ENCODE measurements around the gene GARRE1. TPM values are rescaled to one million over a fixed set of nuclear protein-coding genes. Genes with fewer than 3 reads are reported as not detected.

The GARRE1 gene
- polyA plus RNA-seq, 3 donors: 1.1 to 6.2 (median 2.1) TPM

- H3K4me1 ChIP-seq (ENCODE audit: control insufficient read depth in 1 of 2, insufficient read depth in 2 of 2, low read length in 2 of 2): no peaks in the 10 kb centered on the region
- Mint-ChIP-seq H3K9me3 (peaks cover 0 to 2% (median 0%) of the 10 kb centered on the region in 7 donors), H3K4me1 (peaks cover 14% of the 10 kb centered on the region), H3K36me3 (peaks cover 74 to 79% of the 10 kb centered on the region in 2 donors), H3K27me3 (ENCODE audit: low read depth in 3 of 3) (no peaks in the 10 kb centered on the region), H3K4me3 (no peak overlapping the region), H3K27ac (no peak overlapping the region)
- intact Hi-C loops (cut with micrococcal nuclease): no loop called here
- H3K79me2 ChIP-seq (ENCODE audit: insufficient read depth, low read length): peaks cover 5% of the 10 kb centered on the region
- TF ChIP-seq CTCF (IDR thresholded peaks at IDR 0.05): peak; percentile 74
- peaks cover 68 to 94% of the 10 kb centered on the region in 2 donors for H3K36me3 ChIP-seq (replicated peaks in 1 of 2; ENCODE audit: control insufficient read depth in 1 of 2, insufficient read depth in 2 of 2, low read length in 2 of 2)
- no peak overlapping the region for H3K27ac ChIP-seq (ENCODE audit: low read depth in 1 of 2, low read length in 2 of 2)
- no peak overlapping the region for H3K4me2 ChIP-seq (replicated peaks; ENCODE audit: extremely low read depth, low read length, poor library complexity, severe bottlenecking)
- peaks cover 54% of the 10 kb centered on the region for H4K20me1 ChIP-seq (ENCODE audit: insufficient read depth, low read length)
- 57% methylated on average over 2 of the region's 4 CpGs for WGBS (ENCODE audit: insufficient coverage)
- H3K27me3 ChIP-seq (ENCODE audit: control insufficient read depth in 2 of 2, insufficient read depth in 2 of 2, low read length in 2 of 2): no peaks in the 10 kb centered on the region
- H3K4me3 ChIP-seq (replicated peaks in 1 of 3; ENCODE audit: low read depth in 2 of 3, low read length in 3 of 3): no peak overlapping the region
- no peak overlapping the region for H3K9ac ChIP-seq (ENCODE audit: insufficient read depth, low read length, poor library complexity, severe bottlenecking)
- H2AFZ ChIP-seq (ENCODE audit: insufficient read depth, low read depth, low read length, poor library complexity, severe bottlenecking): no peak overlapping the region
- no peaks in the 10 kb centered on the region for H3K9me3 ChIP-seq (replicated peaks in 1 of 2; ENCODE audit: control insufficient read depth in 1 of 2, insufficient read depth in 1 of 2, low read length in 2 of 2)
- peak; percentile 37 to 54 (median 39) for DNase-seq
Observed at GRCh38 chr19:34220472-34221063, 33.8 kb upstream of the GARRE1 start.

GRCh38 chr19:34222386-34222785 is 32.0 kb upstream of the GARRE1 start:
- Histone ChIP-seq H2AFZ (ENCODE audit: insufficient read depth, low read depth, low read length, poor library complexity, severe bottlenecking) (no peak overlapping the region), H3K4me1 (ENCODE audit: control insufficient read depth in 1 of 2, insufficient read depth in 2 of 2, low read length in 2 of 2) (no peaks in the 10 kb centered on the region), H3K36me3 (replicated peaks in 1 of 2; ENCODE audit: control insufficient read depth in 1 of 2, insufficient read depth in 2 of 2, low read length in 2 of 2) (peaks cover 68 to 97% of the 10 kb centered on the region in 2 donors), H4K20me1 (ENCODE audit: insufficient read depth, low read length) (peaks cover 66% of the 10 kb centered on the region), H3K4me3 (replicated peaks in 1 of 3; ENCODE audit: low read depth in 2 of 3, low read length in 3 of 3) (no peak overlapping the region), H3K27me3 (ENCODE audit: control insufficient read depth in 2 of 2, insufficient read depth in 2 of 2, low read length in 2 of 2) (no peaks in the 10 kb centered on the region), H3K9me3 (replicated peaks in 1 of 2; ENCODE audit: control insufficient read depth in 1 of 2, insufficient read depth in 1 of 2, low read length in 2 of 2) (no peaks in the 10 kb centered on the region), H3K27ac (ENCODE audit: low read depth in 1 of 2, low read length in 2 of 2) (no peak overlapping the region), H3K9ac (ENCODE audit: insufficient read depth, low read length, poor library complexity, severe bottlenecking) (no peak overlapping the region), H3K4me2 (replicated peaks; ENCODE audit: extremely low read depth, low read length, poor library complexity, severe bottlenecking) (no peak overlapping the region), H3K79me2 (ENCODE audit: insufficient read depth, low read length) (peaks cover 5% of the 10 kb centered on the region)
- DNase-seq: no peak
- peaks cover 79 to 85% of the 10 kb centered on the region in 2 donors for H3K36me3 Mint-ChIP-seq
- intact Hi-C loops (cut with micrococcal nuclease): no loop called here
- no peak overlapping the region for H3K27ac Mint-ChIP-seq
- 100% methylated on average over 1 of the region's 1 CpG for WGBS (ENCODE audit: insufficient coverage)
- H3K4me3 Mint-ChIP-seq: no peak overlapping the region
- H3K27me3 Mint-ChIP-seq (ENCODE audit: low read depth in 3 of 3): no peaks in the 10 kb centered on the region
- peaks cover 14% of the 10 kb centered on the region for H3K4me1 Mint-ChIP-seq
- peaks cover 0 to 2% (median 0%) of the 10 kb centered on the region in 7 donors for H3K9me3 Mint-ChIP-seq
- TF ChIP-seq CTCF (IDR thresholded peaks at IDR 0.05): no peak
